H1 (cell line): ENCODE data around the gene NPHP4. TPM values are rescaled to one million over a fixed set of nuclear protein-coding genes. Genes with fewer than 3 reads are reported as not detected.

Experiments
- CTCF ChIA-PET: fragments of 300-600 bp; sonication (Branson Sonifier 250); formaldehyde crosslinking; loops from one replicate; lab custom pipeline; 2021; ENCODE audit not compliant: partially characterized antibody; lab: Charles Lee
- POLR2A ChIA-PET: fragments of 300-600 bp; sonication (Branson Sonifier 250); formaldehyde crosslinking; loops from one replicate; lab custom pipeline; 2021; ENCODE audit warnings: inconsistent platforms; ENCODE audit not compliant: partially characterized antibody; lab: Charles Lee
- DNase-seq, 2 experiments: peaks; one replicate each; pipeline versions ENCODE4 v3.0.0 to v3.0.0-alpha.2; 2010 to 2022; ENCODE audit warnings: low spot score in 2 of 2, low read depth in 1 of 2, mixed read lengths in 1 of 2
- FAIRE-seq: peaks from 2 replicates; lab custom pipeline; 2011; peaks lifted over from hg19 to GRCh38; lab: Jason Lieb, UNC
- H2AFZ ChIP-seq: 2 replicates; pipeline ENCODE4 v1.8.1; 2012; ENCODE audit warnings: low read length, inconsistent platforms
- H2AK5ac ChIP-seq: 2 replicates; pipeline ENCODE4 v1.6.1; 2013; ENCODE audit warnings: low read depth, low read length
- H2BK120ac ChIP-seq: replicated peaks from 2 replicates; pipeline ENCODE3; 2013; ENCODE audit warnings: low read depth, low read length, inconsistent platforms
- H2BK12ac ChIP-seq: 2 replicates; pipeline ENCODE4 v1.6.1; 2013; ENCODE audit warnings: low read depth, low read length
- H2BK15ac ChIP-seq: 2 replicates; pipeline ENCODE4 v1.6.1; 2013; ENCODE audit warnings: low read length
- H2BK20ac ChIP-seq: 2 replicates; pipeline ENCODE4 v1.6.1; 2013; ENCODE audit warnings: low read length
- H2BK5ac ChIP-seq: 2 replicates; pipeline ENCODE4 v1.6.1; 2013; ENCODE audit warnings: low read depth, low read length
- H3K14ac ChIP-seq: 2 replicates; pipeline ENCODE4 v1.6.1; 2013; ENCODE audit warnings: inconsistent platforms; ENCODE audit not compliant: insufficient read length
- H3K18ac ChIP-seq: 2 replicates; pipeline ENCODE4 v1.6.1; 2013; ENCODE audit warnings: low read length; ENCODE audit errors: extremely low read depth
- H3K23ac ChIP-seq: 2 replicates; pipeline ENCODE4 v1.6.1; 2013; ENCODE audit warnings: inconsistent platforms; ENCODE audit not compliant: insufficient read length
- H3K23me2 ChIP-seq: 2 replicates; pipeline ENCODE4 v1.6.1; 2013; ENCODE audit warnings: low read depth, low read length
- H3K27ac ChIP-seq: 2 replicates; pipeline ENCODE4 v1.6.1; 2011; ENCODE audit warnings: low read depth, low read length, inconsistent platforms
- H3K27me3 ChIP-seq, 4 experiments: replicated peaks in 1 of 4; 1 replicate in 1 of 4; 2 replicates in 3 of 4; pipeline versions ENCODE4 v1.6.1 to v1.8.1; 2011 to 2013; ENCODE audit warnings: low read length in 3 of 4, mild to moderate bottlenecking in 3 of 4, inconsistent platforms in 2 of 4, mixed read lengths in 2 of 4, moderate library complexity in 1 of 4; ENCODE audit not compliant: control insufficient read depth in 3 of 4, insufficient read depth in 3 of 4; ENCODE audit errors: extremely low read depth in 1 of 4
- H3K36me3 ChIP-seq, 4 experiments: 2 replicates each; pipeline versions ENCODE4 v1.6.1 to v1.8.1; 2011 to 2013; ENCODE audit warnings: mild to moderate bottlenecking in 4 of 4, low read length in 3 of 4, moderate library complexity in 2 of 4, control low read depth in 1 of 4, inconsistent platforms in 1 of 4; ENCODE audit not compliant: insufficient read depth in 4 of 4, control insufficient read depth in 2 of 4
- H3K4ac ChIP-seq: replicated peaks from 2 replicates; pipeline ENCODE3; 2013; ENCODE audit warnings: low read length, low read depth, mixed read lengths, inconsistent platforms; ENCODE audit not compliant: insufficient read length
- H3K4me1 ChIP-seq, 4 experiments: replicated peaks in 1 of 4; 1 replicate in 1 of 4; 2 replicates in 3 of 4; pipeline versions ENCODE4 v1.6.1 to v1.8.1; 2011 to 2013; ENCODE audit warnings: low read length in 3 of 4, inconsistent platforms in 2 of 4, mixed read lengths in 1 of 4; ENCODE audit not compliant: insufficient read depth in 4 of 4, control insufficient read depth in 3 of 4
- H3K4me2 ChIP-seq, 2 experiments: 2 replicates each; pipeline versions ENCODE4 v1.6.1 to v1.8.1; 2011 to 2013; ENCODE audit warnings: low read depth in 2 of 2, low read length in 2 of 2, control low read depth in 1 of 2, inconsistent platforms in 1 of 2, mild to moderate bottlenecking in 1 of 2; ENCODE audit not compliant: insufficient read depth in 1 of 2
- H3K4me3 ChIP-seq, 4 experiments: fragments of 200-600, 300-600 bp in 1 of 4; sonication (generic), shearing (Covaris generic), sonication (Bioruptor Twin) in 1 of 4; 2 replicates each; pipeline versions ENCODE4 v1.5.1 to v1.8.1; 2011 to 2016; ENCODE audit warnings: low read length in 4 of 4, low read depth in 3 of 4, control low read depth in 2 of 4, inconsistent platforms in 2 of 4, mild to moderate bottlenecking in 2 of 4, mixed read lengths in 1 of 4, moderate library complexity in 1 of 4; ENCODE audit not compliant: insufficient read depth in 2 of 4; ENCODE audit errors: extremely low read depth in 1 of 4
- H3K56ac ChIP-seq: replicated peaks from 2 replicates; pipeline ENCODE3; 2013; ENCODE audit warnings: low read depth, mild to moderate bottlenecking, mixed read lengths, low read length, inconsistent platforms; ENCODE audit not compliant: insufficient read length
- H3K79me1 ChIP-seq: 2 replicates; pipeline ENCODE4 v1.6.1; 2013; ENCODE audit warnings: low read depth, low read length, control low read depth
- H3K79me2 ChIP-seq, 2 experiments: 2 replicates each; pipeline versions ENCODE4 v1.6.1 to v1.8.1; 2012 to 2013; ENCODE audit warnings: low read length in 2 of 2, mild to moderate bottlenecking in 2 of 2, inconsistent platforms in 1 of 2; ENCODE audit not compliant: insufficient read depth in 2 of 2, control insufficient read depth in 1 of 2
- H3K9ac ChIP-seq, 4 experiments: replicated peaks in 1 of 4; 1 replicate in 1 of 4; 2 replicates in 3 of 4; pipeline versions ENCODE4 v1.6.1 to v1.8.1; 2011 to 2013; ENCODE audit warnings: low read depth in 3 of 4, low read length in 3 of 4, control low read depth in 2 of 4, mild to moderate bottlenecking in 2 of 4, moderate library complexity in 2 of 4, inconsistent platforms in 1 of 4; ENCODE audit errors: extremely low read depth in 1 of 4
- H3K9me3 ChIP-seq, 2 experiments: 2 replicates each; pipeline versions ENCODE4 v1.6.1 to v1.8.1; 2012 to 2013; ENCODE audit warnings: mild to moderate bottlenecking in 2 of 2, moderate library complexity in 2 of 2, control low read depth in 1 of 2, inconsistent platforms in 1 of 2, low read depth in 1 of 2, low read length in 1 of 2, mixed read lengths in 1 of 2; ENCODE audit not compliant: insufficient read depth in 2 of 2
- H4K20me1 ChIP-seq, 2 experiments: replicated peaks in 1 of 2; 2 replicates each; pipeline versions ENCODE3 to v1.8.1; 2011 to 2013; ENCODE audit warnings: inconsistent platforms in 2 of 2, low read length in 2 of 2, mild to moderate bottlenecking in 1 of 2; ENCODE audit not compliant: insufficient read depth in 2 of 2, control insufficient read depth in 1 of 2
- H4K5ac ChIP-seq: 2 replicates; pipeline ENCODE4 v1.6.1; 2013; ENCODE audit warnings: low read length, low read depth, mixed read lengths, inconsistent platforms; ENCODE audit not compliant: insufficient read length
- H4K8ac ChIP-seq: 2 replicates; pipeline ENCODE4 v1.8.0; 2013; ENCODE audit warnings: mild to moderate bottlenecking, moderate library complexity, low read length, inconsistent platforms; ENCODE audit not compliant: insufficient read depth; ENCODE audit errors: extremely low read depth
- H4K91ac ChIP-seq: replicated peaks from 2 replicates; pipeline ENCODE3; 2013; ENCODE audit warnings: low read length, mixed read lengths, inconsistent platforms; ENCODE audit not compliant: insufficient read length
- BCL11A ChIP-seq, 2 experiments: IDR thresholded peaks; one replicate each; pipeline ENCODE4 v1.6.1; 2011; ENCODE audit warnings: low read depth in 2 of 2, low read length in 2 of 2, mild to moderate bottlenecking in 2 of 2
- CTCF ChIP-seq, 3 experiments: IDR thresholded peaks; 1 replicate in 2 of 3; 2 replicates in 1 of 3; pipeline versions ENCODE4 v1.5.1 to v1.6.1; 2011; ENCODE audit warnings: low read length in 3 of 3, mild to moderate bottlenecking in 3 of 3, inconsistent platforms in 2 of 3, low read depth in 1 of 3, moderate library complexity in 1 of 3; ENCODE audit not compliant: insufficient read depth in 1 of 3; ENCODE audit errors: control extremely low read depth in 1 of 3
- EP300 ChIP-seq, 2 experiments: IDR thresholded peaks; 1 replicate in 1 of 2; 2 replicates in 1 of 2; pipeline ENCODE4 v1.6.1; 2011 to 2012; ENCODE audit warnings: low read depth in 2 of 2, low read length in 2 of 2, mild to moderate bottlenecking in 2 of 2, borderline replicate concordance in 1 of 2, inconsistent platforms in 1 of 2, moderate library complexity in 1 of 2
- EZH2 ChIP-seq: fragments of 200-600 bp; sonication (generic); IDR thresholded peaks from 2 replicates; pipeline ENCODE4 v1.7.1; 2012; ENCODE audit warnings: low read depth, mild to moderate bottlenecking, moderate library complexity, low read length, inconsistent platforms; ENCODE audit not compliant: severe bottlenecking
- FOSL1 ChIP-seq: IDR thresholded peaks from 2 replicates; pipeline ENCODE4 v1.6.1; 2011; ENCODE audit warnings: mild to moderate bottlenecking, low read depth, low read length, moderate library complexity; ENCODE audit not compliant: insufficient read depth
- GABPA ChIP-seq: IDR thresholded peaks from 2 replicates; pipeline ENCODE4 v1.6.1; 2011; ENCODE audit warnings: mild to moderate bottlenecking, low read length, moderate library complexity, borderline replicate concordance; ENCODE audit not compliant: insufficient read depth
- WGBS, 2 experiments: shearing (Covaris generic) in 1 of 2; methylation state at CpG; one replicate each; pipeline versions ENCODE4 v1.1.6 to v1.1.7; 2013 to 2015; ENCODE audit warnings: low lambda C conversion rate in 2 of 2, mixed read lengths in 2 of 2, inconsistent platforms in 1 of 2, low coverage in 1 of 2, missing lambda C conversion rate in 1 of 2; ENCODE audit not compliant: insufficient replicate concordance in 2 of 2, insufficient coverage in 1 of 2, insufficient read length in 1 of 2; ENCODE audit errors: extremely low coverage in 1 of 2, missing lambda C conversion rate in 1 of 2; 5-methylcytosine and 5-hydroxymethylcytosine counted together
- polyA plus RNA-seq, 7 experiments: library from polyadenylated mRNA; depleted of rRNA in 3 of 7; stranded (reverse) in 5 of 7; unstranded in 2 of 7; fragments of >200 nt in 5 of 7; fragments of 200-250 nt in 2 of 7; gene quantifications; 1 replicate in 5 of 7; 2 replicates in 1 of 7; 4 replicates in 1 of 7; pipeline versions ENCODE4 v1.2.1 to v1.2.3, GENCODE V29; 2011 to 2013; ENCODE audit warnings: missing spikeins in 2 of 7, mixed read lengths in 2 of 7
- total RNA-seq: library from RNA; stranded (reverse); fragmentation: NEBNext Ultra II Directional; extraction: Animal tissue kit (Norgen Biotek cat#: 25700); gene quantifications from 2 replicates; pipeline ENCODE4 v1.2.1, GENCODE V29; 2021

The NPHP4 gene
- total and polyA plus RNA-seq, 2 of the 8 experiments (the other 6 are each of a cell fraction or from before 2014, with no cell fraction given) = 5.8 to 14.0 TPM

- Histone ChIP-seq H2BK120ac (no peak overlapping the region), H2AFZ (no peak overlapping the region), H3K4me1 (no peaks in the 10 kb centered on the region), H3K79me1 (no peaks in the 10 kb centered on the region), H3K27me3 (no peaks in the 10 kb centered on the region), H3K56ac (no peak overlapping the region), H2BK12ac (no peak overlapping the region), H2BK15ac (no peak overlapping the region), H4K8ac (no peak overlapping the region), H3K4ac (no peak overlapping the region), H3K23ac (no peak overlapping the region), H3K36me3 (no peaks in the 10 kb centered on the region; a peak in 2 of 8 replicates), H2AK5ac (no peak overlapping the region), H3K9ac (no peak overlapping the region), H3K23me2 (no peaks in the 10 kb centered on the region), H4K5ac (no peak overlapping the region), H3K14ac (no peak overlapping the region), H3K79me2 (no peaks in the 10 kb centered on the region), H2BK5ac (no peak overlapping the region), H3K4me3 (no peak overlapping the region), H3K9me3 (no peaks in the 10 kb centered on the region), H4K91ac (no peak overlapping the region), H4K20me1 (no peaks in the 10 kb centered on the region), H3K4me2 (no peak overlapping the region), H3K18ac (no peak overlapping the region), H2BK20ac (no peak overlapping the region), H3K27ac (no peak overlapping the region)
- CTCF ChIA-PET = interaction anchor here (0.6 to 1.7 kb wide), 7 partner anchors 12 to 126 kb away, joined by 3 to 6 read pairs (median 4); no protein-coding TSS in a partner anchor
- no peak for TF ChIP-seq EZH2
- no peak for TF ChIP-seq BCL11A (IDR thresholded peaks at IDR 0.05; ENCODE audit: low read depth in 2 of 2, low read length in 2 of 2)
- TF ChIP-seq CTCF (IDR thresholded peaks at IDR 0.05; ENCODE audit: control extremely low read depth in 1 of 3, insufficient read depth in 1 of 3, low read depth in 1 of 3, low read length in 3 of 3) = no peak
- TF ChIP-seq FOSL1 = no peak
- no peak for TF ChIP-seq GABPA
- no peak for TF ChIP-seq EP300 (IDR thresholded peaks at IDR 0.05; ENCODE audit: borderline replicate concordance in 1 of 2, low read depth in 2 of 2, low read length in 2 of 2)
- peak in 1 of 2 experiments; percentile 26 for DNase-seq
- POLR2A ChIA-PET = interaction anchor here (1.2 kb wide), 1 partner anchor 14 kb away, joined by 3 read pairs; no protein-coding TSS in a partner anchor
- no peak for FAIRE-seq
- 90% methylated on average over 19 of the region's 19 CpGs; no CpG with 5 or more reads in 1 of the 2 experiments for WGBS, 2 experiments
Observed at GRCh38 chr1:5927506-5928370, 64.5 kb downstream of the NPHP4 start.
